Measurements from ENCODE around the gene ATG2A.

DNA sequence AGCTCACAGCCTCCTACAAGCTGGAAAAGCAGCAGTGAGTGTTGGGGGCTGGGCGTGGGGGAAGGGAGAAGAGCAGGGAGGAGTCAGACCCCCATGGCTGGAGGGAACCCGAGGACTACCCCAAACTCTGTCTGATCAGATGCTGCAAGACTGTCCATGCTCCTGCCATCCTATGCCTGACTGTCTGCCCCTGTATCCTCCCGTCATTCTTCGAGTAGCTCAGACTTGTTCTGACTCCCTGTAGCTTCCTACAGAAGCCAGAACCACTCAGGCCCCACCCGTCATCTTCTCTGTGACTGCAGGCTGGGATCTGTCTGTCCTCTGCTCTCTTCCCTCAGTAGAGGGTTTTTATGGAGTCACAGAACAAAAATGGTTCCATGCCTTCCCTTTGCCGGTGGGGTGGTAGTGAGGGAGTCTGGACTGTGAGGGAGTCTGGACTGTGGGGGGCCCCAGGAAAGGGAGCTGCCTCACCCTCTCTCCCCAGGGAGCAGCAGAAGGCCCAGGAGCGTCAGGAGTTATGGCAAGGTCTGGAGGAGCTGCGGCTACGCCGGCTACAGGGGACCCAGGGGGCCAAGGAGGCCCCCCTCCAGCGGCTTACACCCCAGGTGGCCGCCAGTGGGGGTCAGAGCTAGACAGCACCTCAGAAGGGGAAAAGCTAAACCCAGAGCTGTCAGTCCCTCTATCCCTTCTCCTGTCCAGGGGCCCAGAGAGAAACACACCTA is 16.4 kb upstream of the ATG2A start:
- no peak for TF ChIP-seq JUN (IDR thresholded peaks at IDR 0.05; ENCODE audit: borderline replicate concordance, insufficient read depth, insufficient read length, low read depth)
- TF ChIP-seq, protein P1, sequence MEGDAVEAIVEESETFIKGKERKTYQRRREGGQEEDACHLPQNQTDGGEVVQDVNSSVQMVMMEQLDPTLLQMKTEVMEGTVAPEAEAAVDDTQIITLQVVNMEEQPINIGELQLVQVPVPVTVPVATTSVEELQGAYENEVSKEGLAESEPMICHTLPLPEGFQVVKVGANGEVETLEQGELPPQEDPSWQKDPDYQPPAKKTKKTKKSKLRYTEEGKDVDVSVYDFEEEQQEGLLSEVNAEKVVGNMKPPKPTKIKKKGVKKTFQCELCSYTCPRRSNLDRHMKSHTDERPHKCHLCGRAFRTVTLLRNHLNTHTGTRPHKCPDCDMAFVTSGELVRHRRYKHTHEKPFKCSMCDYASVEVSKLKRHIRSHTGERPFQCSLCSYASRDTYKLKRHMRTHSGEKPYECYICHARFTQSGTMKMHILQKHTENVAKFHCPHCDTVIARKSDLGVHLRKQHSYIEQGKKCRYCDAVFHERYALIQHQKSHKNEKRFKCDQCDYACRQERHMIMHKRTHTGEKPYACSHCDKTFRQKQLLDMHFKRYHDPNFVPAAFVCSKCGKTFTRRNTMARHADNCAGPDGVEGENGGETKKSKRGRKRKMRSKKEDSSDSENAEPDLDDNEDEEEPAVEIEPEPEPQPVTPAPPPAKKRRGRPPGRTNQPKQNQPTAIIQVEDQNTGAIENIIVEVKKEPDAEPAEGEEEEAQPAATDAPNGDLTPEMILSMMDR (IDR thresholded peaks at IDR 0.05; ENCODE audit: extremely low read depth in 1 of 2, insufficient read depth in 1 of 2, low read depth in 1 of 2, low read length in 2 of 2), result no peak
